SK-N-SH treated with all-trans-retinoic acid at 6 μM for 48 hours (cell line): Measurements from ENCODE around the gene TMEM208.

Experiments
- ATAC-seq: fragments of 200-7000 bp; cut with Tn5 transposase; 3 replicates; pipeline ENCODE4 v1.9.1; 2020; ENCODE audit warnings: mild to moderate bottlenecking, moderate library complexity
- ARNTL ChIP-seq: fragments of 450-650 bp; formaldehyde crosslinking; IDR thresholded peaks from 2 replicates; pipeline ENCODE4 v1.5.0; 2020; ENCODE audit warnings: low read depth, mild to moderate bottlenecking, moderate library complexity, borderline replicate concordance
- BACH2 ChIP-seq: fragments of 250-450 bp; sonication (Bioruptor Pico); IDR thresholded peaks from 2 replicates; pipeline ENCODE4 v1.9.0; 2021; ENCODE audit warnings: mild to moderate bottlenecking, borderline replicate concordance
- CSDC2 ChIP-seq: fragments of 250-450 bp; sonication (Bioruptor Pico); IDR thresholded peaks from 2 replicates; pipeline ENCODE4 v1.5.0; 2020; ENCODE audit warnings: mild to moderate bottlenecking, moderate library complexity
- CSRNP3 ChIP-seq: fragments of 250-450 bp; sonication (Bioruptor Pico); IDR thresholded peaks from 2 replicates; pipeline ENCODE4 v1.5.1; 2021; ENCODE audit warnings: mild to moderate bottlenecking, moderate library complexity
- ESRRG ChIP-seq: fragments of 250-450 bp; sonication (Bioruptor Pico); IDR thresholded peaks from 2 replicates; pipeline ENCODE4 v1.6.1; 2021; ENCODE audit warnings: mild to moderate bottlenecking
- GLIS3 ChIP-seq: fragments of 250-450 bp; sonication (Bioruptor Pico); IDR thresholded peaks from 2 replicates; pipeline ENCODE4 v1.5.0; 2020; ENCODE audit warnings: mild to moderate bottlenecking, moderate library complexity
- ISL1 ChIP-seq: fragments of 250-450 bp; sonication (Bioruptor Pico); IDR thresholded peaks from 2 replicates; pipeline ENCODE4 v2.1.2; 2022; ENCODE audit warnings: mild to moderate bottlenecking, moderate library complexity
- OSR1 ChIP-seq: fragments of 250-450 bp; sonication (Bioruptor Pico); IDR thresholded peaks from 2 replicates; pipeline ENCODE4 v1.8.0; 2022; ENCODE audit warnings: moderate library complexity, mild to moderate bottlenecking, inconsistent platforms
- POU6F1 ChIP-seq: fragments of 250-450 bp; sonication (Bioruptor Pico); IDR thresholded peaks from 2 replicates; pipeline ENCODE4 v1.8.0; 2021; ENCODE audit warnings: low read depth, mild to moderate bottlenecking, moderate library complexity, borderline replicate concordance
- PPARA ChIP-seq: fragments of 250-450 bp; sonication (Bioruptor Pico); IDR thresholded peaks from 2 replicates; pipeline ENCODE4 v1.5.0; 2020; ENCODE audit warnings: mild to moderate bottlenecking, borderline replicate concordance
- RARB ChIP-seq: fragments of 250-450 bp; sonication (Bioruptor Pico); IDR thresholded peaks from 2 replicates; pipeline ENCODE4 v1.8.0; 2021; ENCODE audit warnings: mild to moderate bottlenecking, moderate library complexity
- SNAI2 ChIP-seq: fragments of 250-450 bp; sonication (Bioruptor Pico); IDR thresholded peaks from 2 replicates; pipeline ENCODE4 v1.5.0; 2020; ENCODE audit warnings: mild to moderate bottlenecking, moderate library complexity
- TCF4 ChIP-seq: fragments of 250-450 bp; sonication (Bioruptor Pico); IDR thresholded peaks from 2 replicates; pipeline ENCODE4 v1.8.0; 2021; ENCODE audit warnings: mild to moderate bottlenecking, moderate library complexity, borderline replicate concordance
- TOX ChIP-seq: fragments of 250-450 bp; sonication (Bioruptor Pico); IDR thresholded peaks from 2 replicates; pipeline ENCODE4 v1.8.0; 2021; ENCODE audit warnings: mild to moderate bottlenecking, moderate library complexity, borderline replicate concordance
- ZC3H10 ChIP-seq: fragments of 250-450 bp; sonication (Bioruptor Pico); IDR thresholded peaks from 2 replicates; pipeline ENCODE4 v1.5.1; 2021; ENCODE audit warnings: mild to moderate bottlenecking, moderate library complexity
- ZFP3 ChIP-seq: fragments of 250-450 bp; sonication (Bioruptor Pico); IDR thresholded peaks from 2 replicates; pipeline ENCODE4 v1.5.0; 2020; ENCODE audit warnings: mild to moderate bottlenecking, moderate library complexity
- ZNF565 ChIP-seq: fragments of 450-650 bp; formaldehyde crosslinking; conservative IDR thresholded peaks from 2 replicates; pipeline ENCODE4 v1.5.0; 2020; ENCODE audit warnings: low read depth, mild to moderate bottlenecking, moderate library complexity
- ZNF70 ChIP-seq: fragments of 450-650 bp; formaldehyde crosslinking; IDR thresholded peaks from 2 replicates; pipeline ENCODE4 v1.5.0; 2020; ENCODE audit warnings: mild to moderate bottlenecking, moderate library complexity
- ZNF8 ChIP-seq: fragments of 450-650 bp; formaldehyde crosslinking; IDR thresholded peaks from 2 replicates; pipeline ENCODE4 v1.5.0; 2020; ENCODE audit warnings: mild to moderate bottlenecking, moderate library complexity
- TF ChIP-seq, protein P1 (sequence below): fragments of 250-450 bp; sonication (Bioruptor Pico); IDR thresholded peaks from 2 replicates; pipeline ENCODE4 v1.5.0; 2020; ENCODE audit warnings: mild to moderate bottlenecking, moderate library complexity
- TF ChIP-seq, protein P2 (sequence below): fragments of 250-450 bp; sonication (Bioruptor Pico); IDR thresholded peaks from 2 replicates; pipeline ENCODE4 v1.5.1; 2020; ENCODE audit warnings: low read depth, mild to moderate bottlenecking, moderate library complexity
- TF ChIP-seq, protein P3 (sequence below): fragments of 250-450 bp; sonication (Bioruptor Pico); IDR thresholded peaks from 2 replicates; pipeline ENCODE4 v1.8.0; 2020; ENCODE audit warnings: mild to moderate bottlenecking, moderate library complexity, borderline replicate concordance

TMEM208 gene

DNA sequence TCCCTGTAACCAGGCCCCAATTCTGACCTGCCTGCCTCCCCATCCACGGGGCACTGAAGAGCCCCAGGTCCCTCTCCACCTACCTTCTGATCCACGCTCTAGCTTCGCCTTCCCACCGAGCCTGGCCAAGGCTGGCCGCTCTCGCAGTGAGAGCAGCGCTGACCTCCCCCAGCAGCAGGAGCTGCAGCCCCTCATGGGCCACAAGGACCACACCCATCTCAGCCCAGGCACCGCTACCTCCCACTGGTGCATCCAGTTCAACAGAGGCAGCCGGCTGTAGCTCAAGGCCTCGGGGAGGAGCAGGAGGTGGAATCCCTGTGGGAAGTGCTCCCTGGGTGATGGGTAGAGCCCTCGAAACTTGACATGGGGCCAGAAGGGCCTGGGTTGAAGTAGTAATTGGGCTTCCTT is 44.0 kb downstream of the TMEM208 start:
- no peak for TF ChIP-seq OSR1 (CRISPR knock-in tag)
- no peak for TF ChIP-seq BACH2 (CRISPR knock-in tag)
- TF ChIP-seq CSDC2 (CRISPR knock-in tag), result no peak
- TF ChIP-seq RARB (CRISPR knock-in tag), result no peak
- no peak for TF ChIP-seq SNAI2 (CRISPR knock-in tag)
- TF ChIP-seq, protein P1, sequence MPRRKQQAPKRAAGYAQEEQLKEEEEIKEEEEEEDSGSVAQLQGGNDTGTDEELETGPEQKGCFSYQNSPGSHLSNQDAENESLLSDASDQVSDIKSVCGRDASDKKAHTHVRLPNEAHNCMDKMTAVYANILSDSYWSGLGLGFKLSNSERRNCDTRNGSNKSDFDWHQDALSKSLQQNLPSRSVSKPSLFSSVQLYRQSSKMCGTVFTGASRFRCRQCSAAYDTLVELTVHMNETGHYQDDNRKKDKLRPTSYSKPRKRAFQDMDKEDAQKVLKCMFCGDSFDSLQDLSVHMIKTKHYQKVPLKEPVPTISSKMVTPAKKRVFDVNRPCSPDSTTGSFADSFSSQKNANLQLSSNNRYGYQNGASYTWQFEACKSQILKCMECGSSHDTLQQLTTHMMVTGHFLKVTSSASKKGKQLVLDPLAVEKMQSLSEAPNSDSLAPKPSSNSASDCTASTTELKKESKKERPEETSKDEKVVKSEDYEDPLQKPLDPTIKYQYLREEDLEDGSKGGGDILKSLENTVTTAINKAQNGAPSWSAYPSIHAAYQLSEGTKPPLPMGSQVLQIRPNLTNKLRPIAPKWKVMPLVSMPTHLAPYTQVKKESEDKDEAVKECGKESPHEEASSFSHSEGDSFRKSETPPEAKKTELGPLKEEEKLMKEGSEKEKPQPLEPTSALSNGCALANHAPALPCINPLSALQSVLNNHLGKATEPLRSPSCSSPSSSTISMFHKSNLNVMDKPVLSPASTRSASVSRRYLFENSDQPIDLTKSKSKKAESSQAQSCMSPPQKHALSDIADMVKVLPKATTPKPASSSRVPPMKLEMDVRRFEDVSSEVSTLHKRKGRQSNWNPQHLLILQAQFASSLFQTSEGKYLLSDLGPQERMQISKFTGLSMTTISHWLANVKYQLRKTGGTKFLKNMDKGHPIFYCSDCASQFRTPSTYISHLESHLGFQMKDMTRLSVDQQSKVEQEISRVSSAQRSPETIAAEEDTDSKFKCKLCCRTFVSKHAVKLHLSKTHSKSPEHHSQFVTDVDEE (CRISPR knock-in tag), result no peak
- TF ChIP-seq, protein P2, sequence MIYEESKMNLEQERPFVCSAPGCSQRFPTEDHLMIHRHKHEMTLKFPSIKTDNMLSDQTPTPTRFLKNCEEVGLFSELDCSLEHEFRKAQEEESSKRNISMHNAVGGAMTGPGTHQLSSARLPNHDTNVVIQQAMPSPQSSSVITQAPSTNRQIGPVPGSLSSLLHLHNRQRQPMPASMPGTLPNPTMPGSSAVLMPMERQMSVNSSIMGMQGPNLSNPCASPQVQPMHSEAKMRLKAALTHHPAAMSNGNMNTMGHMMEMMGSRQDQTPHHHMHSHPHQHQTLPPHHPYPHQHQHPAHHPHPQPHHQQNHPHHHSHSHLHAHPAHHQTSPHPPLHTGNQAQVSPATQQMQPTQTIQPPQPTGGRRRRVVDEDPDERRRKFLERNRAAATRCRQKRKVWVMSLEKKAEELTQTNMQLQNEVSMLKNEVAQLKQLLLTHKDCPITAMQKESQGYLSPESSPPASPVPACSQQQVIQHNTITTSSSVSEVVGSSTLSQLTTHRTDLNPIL (CRISPR knock-in tag), result no peak
- TF ChIP-seq ESRRG (CRISPR knock-in tag), result no peak
- no peak for TF ChIP-seq PPARA (CRISPR knock-in tag)
- no peak for TF ChIP-seq TOX
- TF ChIP-seq ZC3H10, result no peak
- TF ChIP-seq ISL1 (CRISPR knock-in tag), result no peak
- TF ChIP-seq CSRNP3 (CRISPR knock-in tag), result no peak
- no peak for TF ChIP-seq GLIS3
- no peak for TF ChIP-seq ARNTL (CRISPR knock-in tag)
- TF ChIP-seq POU6F1 (CRISPR knock-in tag), result no peak
- TF ChIP-seq, all 23 proteins: peak for 0
- ATAC-seq, result no peak

GRCh38 chr16:67271446-67271845 is 44.5 kb downstream of the TMEM208 start:
- no peak for ATAC-seq
- TF ChIP-seq CSDC2 (CRISPR knock-in tag) (no peak), ZNF8 (CRISPR knock-in tag) (no peak), SNAI2 (CRISPR knock-in tag) (no peak), OSR1 (CRISPR knock-in tag) (no peak)

GRCh38 chr16:67275321-67275720 is 48.4 kb downstream of the TMEM208 start:
- TF ChIP-seq, protein P3, sequence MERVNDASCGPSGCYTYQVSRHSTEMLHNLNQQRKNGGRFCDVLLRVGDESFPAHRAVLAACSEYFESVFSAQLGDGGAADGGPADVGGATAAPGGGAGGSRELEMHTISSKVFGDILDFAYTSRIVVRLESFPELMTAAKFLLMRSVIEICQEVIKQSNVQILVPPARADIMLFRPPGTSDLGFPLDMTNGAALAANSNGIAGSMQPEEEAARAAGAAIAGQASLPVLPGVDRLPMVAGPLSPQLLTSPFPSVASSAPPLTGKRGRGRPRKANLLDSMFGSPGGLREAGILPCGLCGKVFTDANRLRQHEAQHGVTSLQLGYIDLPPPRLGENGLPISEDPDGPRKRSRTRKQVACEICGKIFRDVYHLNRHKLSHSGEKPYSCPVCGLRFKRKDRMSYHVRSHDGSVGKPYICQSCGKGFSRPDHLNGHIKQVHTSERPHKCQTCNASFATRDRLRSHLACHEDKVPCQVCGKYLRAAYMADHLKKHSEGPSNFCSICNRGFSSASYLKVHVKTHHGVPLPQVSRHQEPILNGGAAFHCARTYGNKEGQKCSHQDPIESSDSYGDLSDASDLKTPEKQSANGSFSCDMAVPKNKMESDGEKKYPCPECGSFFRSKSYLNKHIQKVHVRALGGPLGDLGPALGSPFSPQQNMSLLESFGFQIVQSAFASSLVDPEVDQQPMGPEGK (CRISPR knock-in tag), result no peak
- TF ChIP-seq ZNF8 (CRISPR knock-in tag) (no peak), BACH2 (CRISPR knock-in tag) (no peak), ZNF565 (no peak), ZFP3 (CRISPR knock-in tag) (no peak), RARB (CRISPR knock-in tag) (no peak), POU6F1 (CRISPR knock-in tag) (no peak), TOX (no peak), PPARA (CRISPR knock-in tag) (no peak), GLIS3 (no peak), ZNF70 (CRISPR knock-in tag) (no peak), OSR1 (CRISPR knock-in tag) (no peak), TCF4 (no peak)
- TF ChIP-seq, protein P2 (CRISPR knock-in tag), result no peak
- TF ChIP-seq, protein P1 (CRISPR knock-in tag), result no peak
- ATAC-seq, result no peak
